Measurements from ENCODE around the gene CLCN6.

CLCN6 gene

DNA sequence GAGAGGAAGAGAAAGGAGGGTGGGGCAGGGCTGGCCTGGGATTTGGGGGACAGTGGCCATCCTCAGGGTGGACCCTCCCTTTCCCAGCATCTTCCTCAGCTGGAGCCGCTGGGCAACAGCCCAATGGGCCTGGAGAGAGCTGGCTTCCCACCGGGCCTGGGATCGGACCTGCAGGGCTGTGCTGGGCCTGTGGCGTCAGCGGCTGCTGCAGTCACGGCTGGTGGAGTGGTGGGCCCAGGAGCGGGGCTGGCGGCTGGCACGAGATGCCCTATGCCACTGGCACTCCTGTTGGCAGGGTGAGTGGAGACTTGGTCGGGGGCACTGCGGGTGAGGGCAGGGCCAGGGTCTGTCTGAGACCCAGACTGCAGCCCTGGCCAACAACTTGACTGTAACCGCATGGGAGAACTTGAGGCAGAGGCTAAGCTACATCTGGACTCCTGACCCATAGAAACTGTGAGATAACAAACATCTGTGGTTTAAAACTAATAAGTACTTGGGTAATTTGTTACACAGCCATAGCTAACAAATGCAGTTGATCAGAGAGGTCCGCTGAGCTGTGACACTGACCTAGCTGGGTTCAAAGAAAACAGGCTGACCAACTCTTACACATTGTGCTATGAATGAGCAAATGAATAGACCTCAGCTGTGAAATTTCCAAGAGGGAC, 26.1 kb upstream of the CLCN6 start:
- DNase-seq (ENCODE audit: low spot score): no peak

DNA sequence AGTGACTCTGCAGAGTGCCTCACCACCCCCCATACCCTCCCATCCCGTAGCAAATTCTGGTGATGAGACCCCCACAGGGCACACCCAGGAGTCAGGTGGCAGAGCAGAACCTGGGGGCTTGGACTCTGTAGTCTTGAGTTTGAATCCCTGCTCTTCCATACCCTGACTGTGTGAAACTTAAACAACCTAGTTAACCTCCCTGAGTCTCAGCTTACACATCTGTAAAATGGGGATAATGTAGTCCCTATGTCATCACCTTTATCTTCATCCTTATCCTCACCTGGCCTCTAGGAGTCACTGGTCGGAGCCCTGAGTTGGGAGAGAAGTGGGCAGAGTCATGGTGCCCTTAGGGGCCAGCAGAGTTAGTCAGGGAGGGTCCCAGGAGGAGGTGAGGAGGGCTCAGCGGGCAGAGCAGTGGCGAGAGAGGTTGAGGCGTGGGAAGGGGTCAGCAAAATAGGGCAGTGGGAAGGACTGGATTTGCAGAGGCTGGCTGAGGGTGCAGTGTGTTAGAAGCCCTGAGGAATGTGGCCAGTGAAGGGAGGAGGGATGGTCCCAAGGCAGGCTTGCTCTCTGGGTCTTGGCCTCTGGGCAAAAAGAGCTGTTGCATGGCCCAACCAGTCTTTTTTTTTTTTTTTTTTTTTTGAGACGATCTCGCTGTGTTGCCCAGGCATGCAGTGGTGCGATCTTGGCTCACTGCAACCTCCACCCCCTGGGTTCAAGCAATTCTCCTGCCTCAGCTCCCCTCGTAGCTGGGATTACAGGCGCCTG, 25.4 kb upstream of the CLCN6 start:
- DNase-seq (ENCODE audit: low spot score): no peak

GRCh38 chr1:11781297-11781696, 24.7 kb upstream of the CLCN6 start:
- DNase-seq (ENCODE audit: low spot score): no peak

GRCh38 chr1:11782127-11782708, 23.8 kb upstream of the CLCN6 start:
- DNase-seq (ENCODE audit: low spot score): no peak

DNA sequence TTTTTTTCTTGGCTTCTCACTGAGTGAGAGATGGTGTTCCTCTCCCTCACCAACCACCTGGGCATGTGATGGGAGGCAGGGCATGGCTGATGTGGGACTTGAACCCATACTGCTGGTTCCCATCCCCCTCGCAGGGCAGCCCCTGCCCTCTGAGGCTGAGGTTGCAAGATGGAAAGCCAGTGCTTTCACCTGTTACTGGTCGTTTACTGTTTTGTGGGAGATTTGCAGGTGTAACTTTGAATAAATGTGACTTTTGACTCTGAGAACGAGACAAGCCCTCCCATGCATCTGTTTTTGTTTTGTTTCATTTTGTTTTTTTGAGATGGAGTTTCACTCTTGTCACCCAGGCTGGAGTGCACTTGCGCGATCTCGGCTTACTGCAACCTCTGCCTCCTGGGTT, 22.4 kb upstream of the CLCN6 start:
- DNase-seq (ENCODE audit: low spot score): no peak

DNA sequence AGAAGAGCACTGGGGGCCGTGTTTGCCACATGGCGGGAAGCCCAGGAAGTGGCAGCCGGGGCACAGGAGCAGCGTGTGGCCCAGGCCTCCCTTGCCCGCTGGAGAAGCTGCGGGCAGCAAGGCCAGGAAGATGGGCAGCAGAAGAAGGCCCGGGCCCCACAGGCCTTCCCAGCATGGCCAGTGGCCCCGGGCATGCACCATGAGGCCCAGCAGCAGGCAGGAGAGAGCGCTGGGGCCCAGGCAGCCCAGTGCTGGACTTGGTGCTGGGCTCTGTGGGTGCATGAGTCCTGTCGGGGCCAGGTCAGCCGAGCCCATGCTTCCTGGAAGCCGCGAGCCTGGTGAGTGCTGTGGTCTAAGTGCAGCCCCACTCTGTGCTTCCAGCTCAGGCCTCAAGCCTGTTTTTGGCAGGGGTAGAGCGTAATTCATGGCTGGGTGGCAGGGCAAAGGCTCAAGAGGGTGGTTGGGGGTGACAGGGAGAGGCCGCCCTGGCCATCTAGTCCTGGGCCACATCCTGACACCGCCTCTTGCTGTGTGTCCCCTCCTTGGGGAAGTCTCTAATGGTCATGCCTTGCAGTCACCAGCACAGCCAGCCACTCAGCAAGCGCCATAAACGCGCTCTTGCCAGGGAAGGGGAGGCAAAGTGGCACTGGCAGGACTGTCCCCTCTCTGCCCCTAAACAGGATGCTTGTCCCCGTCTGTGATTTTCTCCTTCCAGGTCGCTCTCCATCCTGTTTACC, 21.6 kb upstream of the CLCN6 start:
- DNase-seq (ENCODE audit: low spot score): no peak

DNA sequence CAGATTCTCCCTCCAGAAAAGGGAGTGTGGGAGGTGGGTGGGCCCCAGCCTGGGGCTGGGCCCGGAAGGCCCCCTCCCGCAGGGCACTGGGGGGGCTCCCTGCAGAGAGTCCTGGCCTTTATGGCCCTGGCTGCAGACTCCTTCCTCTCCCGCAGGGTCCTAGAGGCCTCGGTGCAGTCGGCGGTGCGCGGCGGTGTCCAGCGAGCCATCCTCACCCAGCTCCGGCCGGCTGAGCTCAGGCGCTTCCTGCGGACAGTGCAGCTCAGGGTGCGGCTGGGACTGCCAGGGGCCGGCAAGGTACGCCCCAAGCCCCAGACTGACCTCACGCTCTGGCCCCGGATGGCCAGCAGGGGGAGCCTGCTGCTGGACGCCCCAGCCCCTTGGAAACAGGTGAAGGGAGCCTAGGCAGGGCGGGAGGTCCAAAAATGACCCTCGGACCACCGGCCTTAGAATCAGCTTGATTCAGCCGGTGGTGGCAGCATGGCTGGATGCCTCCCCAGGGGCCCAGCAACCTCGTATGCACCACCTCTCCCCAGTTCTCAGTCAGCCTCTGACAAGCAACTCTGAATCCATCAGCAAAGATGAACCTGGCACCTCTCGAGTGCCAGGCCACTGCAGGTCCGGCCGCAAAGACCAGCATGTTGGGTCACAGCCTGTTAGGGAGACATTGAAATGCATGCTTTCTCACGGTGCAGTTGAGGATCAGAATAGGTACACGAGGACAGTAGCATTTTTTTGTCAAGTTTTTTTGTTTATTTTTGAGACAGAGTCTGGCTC, 20.8 kb upstream of the CLCN6 start:
- DNase-seq (ENCODE audit: low spot score): peak; percentile 62

- no peak for DNase-seq (ENCODE audit: low spot score)
Observed at GRCh38 chr1:11786168-11786567, 19.8 kb upstream of the CLCN6 start.

DNA sequence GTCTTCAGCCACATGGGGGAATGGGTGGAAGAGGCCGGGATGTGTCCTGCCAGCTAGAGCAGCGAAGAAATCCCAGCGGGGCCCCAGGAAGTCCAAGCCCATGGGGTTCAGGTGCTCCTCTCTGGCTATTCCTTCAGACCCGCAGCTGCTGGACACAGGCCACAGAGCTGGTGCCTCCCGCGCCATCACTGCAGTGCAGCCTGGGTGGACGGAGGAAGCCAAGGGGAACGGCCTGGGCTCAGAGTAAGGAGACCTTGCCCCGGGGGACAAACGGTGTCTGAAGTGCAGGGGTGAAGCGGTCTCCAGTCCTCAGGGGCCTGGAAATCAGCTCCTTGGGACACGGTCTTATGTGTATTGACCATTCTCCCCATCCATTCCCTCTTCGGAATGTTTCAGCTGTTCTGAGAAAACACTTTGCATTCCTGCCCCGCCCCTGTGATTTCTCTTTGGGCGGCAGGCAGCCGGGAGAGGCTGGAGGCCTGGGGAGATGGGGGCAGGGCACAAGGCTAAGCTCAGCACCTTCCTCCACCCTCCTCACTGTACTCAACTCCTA, 18.7 kb upstream of the CLCN6 start:
- peak; percentile 78 for DNase-seq (ENCODE audit: low spot score)

DNA sequence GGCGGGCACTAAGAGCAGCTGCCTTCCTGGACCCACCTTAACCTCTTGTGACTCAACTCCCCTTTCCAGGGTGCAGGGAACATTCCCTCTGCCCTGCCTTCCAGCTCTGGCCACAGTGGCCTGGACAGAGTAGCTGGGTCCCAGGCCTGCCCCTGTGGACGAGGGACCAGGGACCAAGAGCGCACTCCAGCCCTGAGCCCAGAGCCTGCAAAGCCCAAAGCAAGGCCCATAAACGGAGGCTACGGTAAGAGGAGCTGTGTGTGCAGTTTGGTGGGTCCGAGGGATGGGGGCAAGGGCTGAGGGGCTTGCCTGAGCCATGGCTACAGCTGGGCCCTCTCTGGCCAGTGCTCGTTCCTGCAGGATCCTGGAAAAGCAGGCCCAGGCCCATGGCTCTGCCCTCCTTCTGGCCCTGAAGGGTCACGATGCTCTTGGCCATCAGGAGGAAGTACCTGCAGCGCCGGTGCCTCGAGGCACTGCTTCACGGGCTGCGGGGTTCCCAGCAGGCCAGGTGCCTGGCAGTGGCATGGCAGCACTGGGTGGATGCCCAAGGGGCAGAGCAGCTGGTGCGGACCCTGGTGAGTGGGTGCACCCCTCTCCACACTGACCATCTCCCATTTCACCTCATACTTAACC, 18.1 kb upstream of the CLCN6 start:
- no peak for DNase-seq (ENCODE audit: low spot score)

GRCh38 chr1:11788549-11789053, 17.4 kb upstream of the CLCN6 start:
- DNase-seq (ENCODE audit: low spot score): no peak

- no peak for DNase-seq (ENCODE audit: low spot score)
Observed at GRCh38 chr1:11789126-11790067, 16.6 kb upstream of the CLCN6 start.

DNA sequence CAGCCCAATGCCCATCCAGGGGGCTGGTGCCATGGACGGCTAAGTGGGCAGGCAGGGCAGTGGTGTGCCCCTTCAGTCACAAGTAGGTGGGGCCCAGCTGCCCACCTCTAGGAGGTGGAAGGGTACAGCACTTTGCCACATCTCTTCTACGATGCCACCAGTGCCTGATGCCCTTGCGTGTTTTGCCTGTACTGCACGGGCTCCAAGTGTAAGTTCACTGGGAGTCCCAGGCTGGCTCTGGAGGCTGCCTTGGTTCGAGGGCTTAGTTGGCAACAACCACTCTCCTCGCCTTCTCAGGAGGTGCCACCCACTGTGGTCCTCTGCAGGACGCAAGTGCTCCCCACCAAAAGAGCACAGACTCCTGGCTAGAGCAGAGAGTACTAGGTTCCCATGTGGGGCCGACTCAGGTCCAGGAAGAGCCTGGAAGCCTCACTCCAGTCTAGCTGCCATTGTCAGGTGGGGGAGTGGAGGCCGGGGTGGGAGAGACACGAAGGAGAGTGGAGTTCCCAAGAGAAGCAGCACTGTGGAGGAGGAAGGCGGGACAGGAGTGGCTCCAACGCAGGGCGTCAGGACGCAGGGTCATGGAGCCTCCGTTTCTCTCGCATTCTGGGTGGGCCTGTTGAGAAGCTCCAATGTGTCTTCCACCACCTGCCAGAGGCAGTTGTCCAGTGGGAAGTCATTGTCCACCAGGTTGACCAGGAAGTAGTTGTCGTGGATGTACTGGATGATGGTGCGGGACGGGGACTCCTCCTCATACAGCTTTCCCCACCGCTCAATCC, 15.7 kb upstream of the CLCN6 start:
- DNase-seq (ENCODE audit: low spot score): no peak

DNA sequence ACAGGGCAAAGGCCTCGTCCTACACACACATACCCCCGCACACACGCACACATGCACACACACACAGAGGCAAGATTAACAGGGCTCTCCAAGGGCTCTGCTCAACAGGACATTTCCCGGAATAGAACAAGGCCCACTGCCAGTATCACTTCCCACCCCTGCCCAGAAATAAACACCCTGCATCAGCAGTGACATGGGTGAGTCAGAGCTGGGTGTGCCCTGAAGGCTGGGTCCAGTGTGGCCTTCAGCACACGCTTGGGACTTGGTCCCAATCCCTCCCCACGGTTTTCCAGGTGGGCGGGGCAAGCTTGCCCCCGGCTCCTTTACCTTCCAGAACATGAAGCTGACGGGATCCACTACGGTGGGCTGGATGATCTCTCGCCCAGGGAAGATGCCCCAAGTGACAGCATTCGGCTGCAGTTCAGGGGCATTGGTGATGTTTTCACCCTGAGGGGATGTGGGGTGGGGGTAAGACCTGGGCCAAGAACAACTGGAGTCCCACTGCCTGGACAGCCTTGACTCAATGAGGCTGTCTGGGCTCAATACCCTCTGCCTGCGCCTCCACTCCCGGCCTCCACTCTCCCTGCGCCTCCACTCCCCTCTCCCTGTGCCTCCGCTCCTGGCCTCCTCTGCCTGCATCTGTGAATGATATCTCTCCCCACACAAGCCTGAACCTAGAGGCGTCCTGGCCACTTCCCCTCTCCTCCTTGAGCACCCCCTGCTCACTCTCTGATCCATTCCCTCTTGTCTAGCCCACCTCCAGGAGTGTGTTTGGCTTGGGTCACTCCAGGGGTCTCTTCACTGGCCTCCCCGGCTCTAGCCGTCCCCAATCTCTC, 14.9 kb upstream of the CLCN6 start:
- DNase-seq (ENCODE audit: low spot score): peak; percentile 97

DNA sequence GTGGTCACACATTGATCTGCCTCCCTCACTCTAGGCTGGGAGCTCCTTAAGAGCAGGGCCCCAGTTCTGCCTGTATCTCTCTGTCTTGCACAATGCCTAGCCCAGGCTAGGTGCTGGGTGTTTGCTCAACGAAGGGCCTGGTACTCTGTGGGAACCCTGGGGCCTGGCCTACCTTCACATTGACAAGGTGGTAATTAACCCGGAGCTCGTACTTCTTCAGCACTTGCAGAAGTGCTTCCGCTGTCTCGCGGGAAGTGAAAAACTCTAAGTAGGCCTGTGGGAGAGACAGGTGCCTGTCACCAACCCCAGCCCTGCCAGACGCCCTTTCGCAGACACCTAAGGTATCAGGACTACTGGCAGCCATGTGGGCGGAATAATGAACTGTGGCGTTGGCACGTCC, 13.9 kb upstream of the CLCN6 start:
- no peak for DNase-seq (ENCODE audit: low spot score)

- no peak for DNase-seq (ENCODE audit: low spot score)
Observed at GRCh38 chr1:11793819-11794218, 12.2 kb upstream of the CLCN6 start.

DNA sequence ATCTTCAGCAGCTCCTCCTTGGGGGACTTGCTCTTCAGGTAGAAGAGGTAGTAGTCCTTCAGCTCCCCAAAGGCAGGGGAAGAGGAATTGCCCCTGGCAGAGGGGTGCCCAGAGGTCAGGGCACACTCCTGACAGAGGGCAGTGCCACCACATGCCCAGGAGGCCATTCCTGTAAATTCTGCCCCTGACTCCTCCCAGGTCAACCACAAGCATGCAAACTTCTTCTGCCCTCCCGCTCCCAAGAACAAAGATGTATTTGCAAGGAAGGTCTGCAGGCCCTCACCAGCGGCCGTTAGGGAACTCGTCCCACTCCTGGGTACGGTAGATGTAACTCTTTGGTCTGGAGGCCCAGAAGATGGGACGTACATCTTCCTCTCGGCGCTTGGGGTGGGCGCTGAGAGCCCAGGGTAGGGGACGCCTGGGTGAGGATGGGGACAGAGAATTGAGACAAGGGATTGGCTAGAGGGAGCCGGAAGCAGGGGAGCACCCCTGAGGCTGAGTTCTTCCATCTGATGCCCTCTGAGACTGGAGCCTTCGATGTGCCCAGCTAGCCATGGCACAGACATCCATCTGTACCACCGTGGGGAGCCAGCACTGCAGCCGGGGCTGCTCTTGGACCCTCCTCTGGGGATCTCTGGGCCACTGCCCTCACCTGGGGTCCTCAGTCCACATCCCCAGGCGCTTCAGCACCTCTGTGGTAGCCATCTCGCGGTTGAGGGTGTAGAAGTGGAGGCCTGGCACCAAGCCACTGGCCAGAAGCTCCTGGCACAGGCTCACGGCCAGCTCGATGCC, 11.3 kb upstream of the CLCN6 start:
- DNase-seq (ENCODE audit: low spot score): no peak
